Gastrocnemius medialis (tissue), 4 donors: ENCODE results near the gene TAF7. TPM values are rescaled to one million over a fixed set of nuclear protein-coding genes. Genes with fewer than 3 reads are reported as not detected.
"Not testable (repeated sequence)": the region's sequence is repeated elsewhere in the genome, so short reads cannot be mapped to it uniquely, and the experiment has no call there.

ENCODE experiments used
- ATAC-seq, 2 donors: fragments of 150-250 bp; one replicate each; pipeline ENCODE4 v1.9.1; 2016
- DNase-seq, 2 donors: peaks; one replicate each; pipeline ENCODE4 v3.0.0-alpha.2; 2019
- H3K27ac ChIP-seq, 4 donors: fragments of 200-600 bp; sonication (generic); 1 replicate in 1 of 4; 2 replicates in 3 of 4; pipeline ENCODE4 v1.5.1; 2016 to 2018; ENCODE audit warnings: mild to moderate bottlenecking in 2 of 4, moderate library complexity in 1 of 4
- H3K27me3 ChIP-seq, 3 donors: fragments of 200-600 bp; sonication (generic) in 2 of 3; 1 replicate in 1 of 3; 2 replicates in 2 of 3; pipeline versions ENCODE4 v1.5.1 to v1.6.0; 2016 to 2019; ENCODE audit warnings: mild to moderate bottlenecking in 1 of 3, moderate library complexity in 1 of 3
- H3K36me3 ChIP-seq, 2 donors: fragments of 200-600 bp; sonication (generic) in 1 of 2; one replicate each; pipeline ENCODE4 v1.5.1; 2017 to 2018
- H3K4me1 ChIP-seq, 2 donors: fragments of 200-600 bp; sonication (generic) in 1 of 2; one replicate each; pipeline ENCODE4 v1.5.1; 2016 to 2017; ENCODE audit warnings: mild to moderate bottlenecking in 2 of 2
- H3K4me3 ChIP-seq, 4 donors: fragments of 200-600 bp; sonication (generic) in 3 of 4; 1 replicate in 1 of 4; 2 replicates in 3 of 4; pipeline ENCODE4 v1.5.1; 2016 to 2019; ENCODE audit warnings: mild to moderate bottlenecking in 2 of 4
- H3K9me3 ChIP-seq, 3 donors: fragments of 200-600 bp; sonication (generic) in 2 of 3; 1 replicate in 1 of 3; 2 replicates in 2 of 3; pipeline ENCODE4 v1.5.1; 2016 to 2019
- CTCF ChIP-seq, 5 experiments: fragments of 450-650 bp in 3 of 5; fragments of 200-600 bp in 2 of 5; sonication (generic) in 2 of 5; IDR thresholded peaks in 4 of 5; conservative IDR thresholded peaks in 1 of 5; 1 replicate in 4 of 5; 2 replicates in 1 of 5; pipeline ENCODE4 v1.5.1; 2016 to 2019; ENCODE audit warnings: antibody characterized with exemption in 5 of 5, mild to moderate bottlenecking in 3 of 5, moderate library complexity in 3 of 5
- POLR2A ChIP-seq, 2 donors: fragments of 450-650 bp; IDR thresholded peaks; one replicate each; pipeline ENCODE4 v1.6.1; 2017; ENCODE audit warnings: antibody characterized with exemption in 2 of 2, mild to moderate bottlenecking in 2 of 2, moderate library complexity in 2 of 2
- in situ Hi-C, 4 donors: fragments of 200-750 bp; cut with MboI; loops; one replicate each; pipeline versions ENCODE4 v1.15.0 to v1.8.0; 2017; ENCODE audit warnings: low sequenced_read_pairs in 4 of 4
- intact Hi-C: fragments of 100-400 bp; cut with DNase I; formaldehyde crosslinking; loops from one replicate; pipeline ENCODE4 v1.15.1; 2023; ENCODE audit warnings: low total_unique reads
- total RNA-seq, 4 donors: library from RNA; depleted of rRNA; stranded (reverse); fragments of >200 nt; gene quantifications; one replicate each; pipeline versions ENCODE4 v1.1.0 to v1.2.3, GENCODE V29; 2016

The TAF7 gene
- total RNA-seq, 4 donors from 2014 or later: 60.9 to 91.2 (median 79.8) TPM

- peaks cover 16 to 18% of the 10 kb centered on the region in 2 donors for H3K4me1 ChIP-seq
- peak; percentile 51 to 80 for DNase-seq
- TF ChIP-seq POLR2A (IDR thresholded peaks at IDR 0.05) (peak; percentile 53 to 64), CTCF (IDR thresholded peaks at IDR 0.05 in 4 of 5, conservative IDR thresholded peaks at IDR 0.05 in 1 of 5) (peak; percentile 49 to 79 (median 65))
- no peaks in the 10 kb centered on the region for H3K27me3 ChIP-seq
- H3K9me3 ChIP-seq: no peaks in the 10 kb centered on the region
- ATAC-seq: peak; percentile 94 to 95
- H3K36me3 ChIP-seq: no peaks in the 10 kb centered on the region
- intact Hi-C loops (loop anchor here (10.0 kb wide), 1 partner anchor 599 kb away; the partner anchor contains the start of gene DELE1), in situ Hi-C loops (loop anchor here in 2 of 4 donors (10.0 kb wide), 1 partner anchor 239 kb away; no protein-coding TSS in a partner anchor)
- peak overlapping the region; percentile 83 to 91 (median 88) for H3K27ac ChIP-seq
- peak overlapping the region; percentile 49 to 75 (median 67) for H3K4me3 ChIP-seq
These were observed 5.7 kb upstream of the TAF7 start for GRCh38 chr5:141326088-141326854.

- peaks cover 0 to 20% (median 17%) of the 10 kb centered on the region in 3 donors for H3K9me3 ChIP-seq
- in situ Hi-C loops (loop anchor here in 2 of 4 donors (10.0 kb wide), 1 partner anchor 243 kb away; no protein-coding TSS in a partner anchor), intact Hi-C loops (loop anchor here (5.0 to 10.0 kb wide), 2 partner anchors 295 to 603 kb away; partner anchors contain the start of genes DELE1 and DIAPH1)
- H3K4me3 ChIP-seq: no peak overlapping the region
- ATAC-seq: no peak
- H3K36me3 ChIP-seq: peaks cover 3 to 26% of the 10 kb centered on the region in 2 donors
- H3K27me3 ChIP-seq: no peaks in the 10 kb centered on the region
- no peak for DNase-seq
- TF ChIP-seq CTCF (IDR thresholded peaks at IDR 0.05 in 4 of 5, conservative IDR thresholded peaks at IDR 0.05 in 1 of 5) (no peak), POLR2A (IDR thresholded peaks at IDR 0.05) (no peak)
- peaks cover 37 to 42% of the 10 kb centered on the region in 2 donors for H3K4me1 ChIP-seq
- H3K27ac ChIP-seq: no peak overlapping the region
These were observed 1.7 kb upstream of the TAF7 start for GRCh38 chr5:141322261-141322660.

- DNase-seq: no peak
- no peak for ATAC-seq
- Histone ChIP-seq H3K9me3 (peaks cover 0 to 24% (median 17%) of the 10 kb centered on the region in 3 donors), H3K4me1 (peaks cover 32 to 35% of the 10 kb centered on the region in 2 donors), H3K36me3 (peaks cover 3 to 46% of the 10 kb centered on the region in 2 donors), H3K27ac (peak overlapping the region; percentile 85 to 97 (median 94)), H3K4me3 (peak overlapping the region; percentile 62 to 86 (median 84)), H3K27me3 (no peaks in the 10 kb centered on the region)
- TF ChIP-seq CTCF (IDR thresholded peaks at IDR 0.05 in 4 of 5, conservative IDR thresholded peaks at IDR 0.05 in 1 of 5) (no peak), POLR2A (IDR thresholded peaks at IDR 0.05) (no peak)
- in situ Hi-C loops: loop anchor here in 2 of 4 donors (10.0 kb wide), 1 partner anchor 245 kb away; no protein-coding TSS in a partner anchor
- intact Hi-C loops: loop anchor here (1.0 to 10.0 kb wide), 4 partner anchors 203 to 605 kb away; partner anchors contain the start of genes DELE1 and DIAPH1
These were observed 885 bp downstream of the TAF7 start for GRCh38 chr5:141319699-141320098.

GRCh38 chr5:141319202-141319601 is 1.4 kb downstream of the TAF7 start:
- intact Hi-C loops (no loop called here), in situ Hi-C loops (no loop called here)
- H3K36me3 ChIP-seq: peaks cover 3 to 46% of the 10 kb centered on the region in 2 donors
- H3K27ac ChIP-seq: peak overlapping the region; percentile 85 to 97 (median 94)
- no peak for TF ChIP-seq POLR2A (IDR thresholded peaks at IDR 0.05)
- peak overlapping the region; percentile 62 to 86 (median 84) for H3K4me3 ChIP-seq
- peaks cover 32 to 35% of the 10 kb centered on the region in 2 donors for H3K4me1 ChIP-seq
- ATAC-seq: no peak
- no peak for DNase-seq
- peaks cover 0 to 24% (median 17%) of the 10 kb centered on the region in 3 donors for H3K9me3 ChIP-seq
- H3K27me3 ChIP-seq: no peaks in the 10 kb centered on the region

- intact Hi-C loops, ATAC-seq, in situ Hi-C loops, DNase-seq, H3K27me3 ChIP-seq, H3K4me3 ChIP-seq: not testable (repeated sequence)
- Histone ChIP-seq H3K4me1 (peaks cover 30 to 31% of the 10 kb centered on the region in 2 donors), H3K27ac (peak overlapping the region in 1 of 4 donors; percentile 85), H3K36me3 (peaks cover 3 to 46% of the 10 kb centered on the region in 2 donors), H3K9me3 (peaks cover 0 to 24% (median 17%) of the 10 kb centered on the region in 3 donors)
These were observed 3.6 kb downstream of the TAF7 start for GRCh38 chr5:141316963-141317362.
